Bronchial epithelial cell (primary cell): ENCODE measurements around the gene DENND1A. TPM values are rescaled to one million over a fixed set of nuclear protein-coding genes. Genes with fewer than 3 reads are reported as not detected.
A peak's percentile ranks its signal among the peaks of the same experiment; 100 is the strongest.

Experiments
- DNase-seq: peaks from one replicate; pipeline ENCODE4 v3.0.0-alpha.2; 2010; ENCODE audit warnings: low read depth
- FAIRE-seq: peaks from 2 replicates; lab custom pipeline; 2011; peaks lifted over from hg19 to GRCh38; lab: Jason Lieb, UNC
- H3K27me3 ChIP-seq: 2 replicates; pipeline ENCODE4 v1.5.1; 2011; ENCODE audit warnings: low read length; ENCODE audit not compliant: control insufficient read depth, insufficient read depth
- H3K36me3 ChIP-seq: 2 replicates; pipeline ENCODE4 v1.5.1; 2011; ENCODE audit warnings: low read length; ENCODE audit not compliant: control insufficient read depth, insufficient read depth
- H3K4me3 ChIP-seq: 2 replicates; pipeline ENCODE4 v1.5.1; 2011; ENCODE audit warnings: mild to moderate bottlenecking, low read depth, low read length, control low read depth
- total RNA-seq: library from RNA; depleted of rRNA; stranded (reverse); fragments of >200 nt; gene quantifications from 2 replicates; pipeline ENCODE4 v1.2.1, GENCODE V29; 2014
- TF ChIP-seq, protein P1 (sequence below): IDR thresholded peaks from 2 replicates; pipeline ENCODE4 v1.5.1; 2011; ENCODE audit warnings: mild to moderate bottlenecking, moderate library complexity, low read length, control low read depth, inconsistent platforms; ENCODE audit not compliant: insufficient read depth, severe bottlenecking

Gene DENND1A
- total RNA-seq, 1 donor from 2014 or later: 6.1 TPM

DNA sequence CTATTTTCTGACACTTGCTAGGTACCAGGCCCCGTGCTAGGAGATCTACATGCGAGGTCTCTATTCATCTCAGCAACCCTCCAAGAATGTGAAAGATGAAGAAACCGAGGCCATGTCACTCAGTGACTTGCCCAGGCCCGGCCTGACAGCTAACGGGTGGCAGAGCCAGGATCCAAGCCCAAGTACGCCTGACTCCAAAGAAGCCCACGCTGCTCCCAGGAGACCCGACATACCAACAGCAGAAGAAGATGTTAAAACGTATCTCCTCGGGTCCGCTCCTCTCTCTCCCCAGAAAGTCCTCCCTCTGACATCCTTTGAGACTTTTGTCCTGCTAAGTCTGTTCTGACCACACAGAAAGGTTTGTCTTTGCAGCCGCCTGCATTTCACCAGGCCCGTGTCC, 508.7 kb downstream of the DENND1A start:
- H3K4me3 ChIP-seq: no peak overlapping the region
- DNase-seq (no peak), FAIRE-seq (no peak)
- H3K27me3 ChIP-seq: no peaks in the 10 kb centered on the region
- TF ChIP-seq, protein P1, sequence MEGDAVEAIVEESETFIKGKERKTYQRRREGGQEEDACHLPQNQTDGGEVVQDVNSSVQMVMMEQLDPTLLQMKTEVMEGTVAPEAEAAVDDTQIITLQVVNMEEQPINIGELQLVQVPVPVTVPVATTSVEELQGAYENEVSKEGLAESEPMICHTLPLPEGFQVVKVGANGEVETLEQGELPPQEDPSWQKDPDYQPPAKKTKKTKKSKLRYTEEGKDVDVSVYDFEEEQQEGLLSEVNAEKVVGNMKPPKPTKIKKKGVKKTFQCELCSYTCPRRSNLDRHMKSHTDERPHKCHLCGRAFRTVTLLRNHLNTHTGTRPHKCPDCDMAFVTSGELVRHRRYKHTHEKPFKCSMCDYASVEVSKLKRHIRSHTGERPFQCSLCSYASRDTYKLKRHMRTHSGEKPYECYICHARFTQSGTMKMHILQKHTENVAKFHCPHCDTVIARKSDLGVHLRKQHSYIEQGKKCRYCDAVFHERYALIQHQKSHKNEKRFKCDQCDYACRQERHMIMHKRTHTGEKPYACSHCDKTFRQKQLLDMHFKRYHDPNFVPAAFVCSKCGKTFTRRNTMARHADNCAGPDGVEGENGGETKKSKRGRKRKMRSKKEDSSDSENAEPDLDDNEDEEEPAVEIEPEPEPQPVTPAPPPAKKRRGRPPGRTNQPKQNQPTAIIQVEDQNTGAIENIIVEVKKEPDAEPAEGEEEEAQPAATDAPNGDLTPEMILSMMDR: no peak
- no peaks in the 10 kb centered on the region for H3K36me3 ChIP-seq

DNA sequence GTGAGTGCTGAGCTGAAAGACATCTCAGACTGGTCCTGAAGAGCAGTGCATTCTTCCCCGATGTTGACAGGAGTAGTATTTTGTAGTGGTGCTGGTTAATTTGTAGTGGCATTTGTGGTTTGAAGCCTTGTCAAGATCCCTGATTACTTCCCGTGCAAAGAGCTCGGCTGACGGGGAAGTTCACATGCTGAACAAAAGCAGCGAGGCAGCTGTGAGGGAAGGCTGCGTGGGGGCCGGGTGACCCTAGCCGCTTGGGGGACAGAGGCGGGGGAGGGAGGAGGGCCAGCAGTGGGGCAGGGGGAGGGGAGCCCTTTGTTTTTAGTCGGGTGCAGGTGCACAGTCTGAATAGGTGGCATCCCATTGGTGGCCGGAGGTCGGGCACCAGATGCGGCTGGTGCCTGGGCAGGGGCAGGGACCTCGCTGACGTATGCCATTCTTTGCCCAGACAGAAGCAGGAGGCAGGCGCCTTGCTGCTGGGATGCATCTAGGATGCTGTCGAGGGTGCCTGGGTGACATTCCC, 509.3 kb downstream of the DENND1A start:
- H3K27me3 ChIP-seq: no peaks in the 10 kb centered on the region
- DNase-seq (no peak), FAIRE-seq (no peak)
- TF ChIP-seq, protein P1: no peak
- H3K36me3 ChIP-seq: no peaks in the 10 kb centered on the region
- H3K4me3 ChIP-seq: no peak overlapping the region

DNA sequence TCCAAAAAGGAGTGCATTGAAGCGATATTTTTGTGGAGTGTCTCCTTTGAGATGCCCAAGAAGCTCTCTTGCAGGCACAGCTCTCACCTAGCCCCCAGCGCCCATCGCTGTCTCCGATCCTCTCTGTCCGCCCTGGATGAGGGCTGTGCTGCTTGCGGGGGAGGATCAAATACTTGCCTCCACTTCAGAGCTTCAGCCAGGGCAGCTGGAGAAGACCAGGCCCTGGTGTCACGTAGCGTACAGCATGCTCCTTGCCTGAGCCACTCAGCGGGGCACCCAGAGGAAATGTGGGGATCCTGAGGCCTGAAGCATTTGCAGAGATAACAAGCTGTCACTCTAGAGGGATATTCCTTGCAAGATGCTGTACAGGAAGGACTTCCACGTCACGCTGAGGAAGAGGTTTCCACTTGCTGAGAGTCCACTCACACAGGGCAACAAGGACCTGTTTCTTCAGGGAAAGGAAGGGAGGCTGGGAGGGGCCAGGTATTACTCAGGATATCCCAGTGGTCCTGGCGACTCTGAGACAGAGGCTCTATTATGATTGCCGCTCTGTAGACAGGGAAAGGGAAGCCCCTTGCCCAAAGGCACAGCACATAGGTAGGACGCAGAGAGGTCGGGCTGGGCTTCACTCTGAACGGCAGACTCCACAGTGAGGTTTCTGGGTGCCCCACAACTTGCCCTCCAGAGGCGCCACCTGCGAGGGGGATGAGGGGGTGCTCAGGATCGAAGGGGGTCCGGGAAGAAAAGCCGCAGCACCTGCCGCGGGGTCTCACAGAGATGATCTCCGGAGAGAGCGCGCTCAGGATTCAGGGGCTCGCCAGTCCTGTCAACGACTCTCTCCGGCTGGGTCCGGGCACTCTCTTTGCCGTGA, 510.0 kb downstream of the DENND1A start:
- TF ChIP-seq, protein P1: no peak
- DNase-seq: no peak
- Histone ChIP-seq H3K36me3 (no peaks in the 10 kb centered on the region), H3K4me3 (no peak overlapping the region), H3K27me3 (no peaks in the 10 kb centered on the region)
- FAIRE-seq: peak; percentile 36

DNA sequence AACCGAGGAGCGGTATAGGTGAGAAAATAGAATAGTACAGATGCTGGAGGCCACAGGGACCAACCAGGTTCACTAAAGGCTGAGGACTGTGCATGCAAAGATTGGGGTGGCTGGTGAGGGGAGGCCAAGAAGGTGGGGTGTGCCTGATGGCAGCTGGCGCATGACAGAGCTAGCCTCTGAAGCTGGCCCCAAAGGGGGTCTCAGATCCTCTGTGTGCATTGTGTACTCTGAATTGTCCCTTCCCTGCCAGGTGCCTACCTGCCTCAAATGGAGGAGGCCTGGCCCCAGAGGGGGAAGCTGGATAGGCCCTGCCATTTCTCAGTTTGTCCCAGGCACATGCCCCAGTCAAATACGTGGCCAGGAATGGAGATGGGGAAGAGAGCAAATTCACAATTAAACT, 510.8 kb downstream of the DENND1A start:
- FAIRE-seq: no peak
- TF ChIP-seq, protein P1: no peak
- no peak for DNase-seq
- Histone ChIP-seq H3K4me3 (no peak overlapping the region), H3K36me3 (no peaks in the 10 kb centered on the region), H3K27me3 (no peaks in the 10 kb centered on the region)

DNA sequence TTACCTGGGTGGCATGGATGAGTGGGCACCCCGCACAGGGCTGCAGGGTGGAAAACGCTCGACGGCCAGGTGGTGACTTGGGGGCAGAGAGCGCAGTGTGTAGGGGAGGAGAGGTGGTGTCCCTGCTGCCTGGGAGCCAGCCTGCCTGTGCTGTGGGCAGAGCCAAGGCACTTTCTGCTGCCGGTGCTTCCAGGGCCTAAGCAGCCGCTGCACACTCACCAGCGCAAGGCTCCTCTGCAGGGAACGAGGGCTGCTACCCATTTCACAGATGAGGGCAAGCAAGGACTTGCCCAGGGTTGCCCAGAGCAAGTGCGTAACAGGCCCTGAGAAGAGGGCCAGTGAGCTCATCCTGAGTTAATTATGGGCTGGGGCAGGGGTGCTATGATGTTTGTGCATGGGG, 511.4 kb downstream of the DENND1A start:
- DNase-seq: no peak
- Histone ChIP-seq H3K4me3 (no peak overlapping the region), H3K27me3 (no peaks in the 10 kb centered on the region), H3K36me3 (no peaks in the 10 kb centered on the region)
- TF ChIP-seq, protein P1: no peak
- peak; percentile 50 for FAIRE-seq
